Glomerular visceral epithelial cell (primary cell): ENCODE measurements around the gene PIP5K1C.
"Not testable (repeated sequence)": the region's sequence is repeated elsewhere in the genome, so short reads cannot be mapped to it uniquely, and the experiment has no call there.

Experiments used
- DNase-seq: peaks from one replicate; pipeline ENCODE4 v3.0.0-alpha.2; 2016; ENCODE audit errors: extremely low spot score

The PIP5K1C gene

GRCh38 chr19:3590991-3591659, 109.1 kb downstream of the PIP5K1C start:
- no peak for DNase-seq

GRCh38 chr19:3589949-3590348, 110.3 kb downstream of the PIP5K1C start:
- DNase-seq, result no peak

- no peak for DNase-seq
Measured at GRCh38 chr19:3589439-3589838, 110.8 kb downstream of the PIP5K1C start.

GRCh38 chr19:3586707-3587346, 113.4 kb downstream of the PIP5K1C start:
- no peak for DNase-seq

- no peak for DNase-seq
Measured at GRCh38 chr19:3586127-3586626, 114.1 kb downstream of the PIP5K1C start.

- DNase-seq, result no peak
Measured at GRCh38 chr19:3585301-3586126, 114.8 kb downstream of the PIP5K1C start, which contains the start of gene GIPC3. TSS of gene GIPC3 (plus strand) at chr19:3585478. CDS start at chr19:3585598, 120 bp downstream.

- not testable (repeated sequence) for DNase-seq
Measured at GRCh38 chr19:3584036-3584802, 116.0 kb downstream of the PIP5K1C start.

GRCh38 chr19:3581792-3582191, 118.5 kb downstream of the PIP5K1C start:
- not testable (repeated sequence) for DNase-seq
